H9 (cell line): ENCODE results near the gene FAM228B. TPM values are rescaled to one million over a fixed set of nuclear protein-coding genes. Genes with fewer than 3 reads are reported as not detected.

Experiments
- DNase-seq: peaks from one replicate; pipeline ENCODE4 v3.0.0-alpha.2; 2017
- H2AFZ ChIP-seq: one replicate; pipeline ENCODE4 v1.6.1; 2013; ENCODE audit warnings: mild to moderate bottlenecking, low read length, control low read depth, moderate library complexity
- H2AK5ac ChIP-seq: 2 replicates; pipeline ENCODE4 v1.6.1; 2013; ENCODE audit warnings: low read length, control low read depth, mixed read lengths; ENCODE audit not compliant: insufficient read length
- H2BK120ac ChIP-seq: one replicate; pipeline ENCODE4 v1.6.1; 2013; ENCODE audit warnings: low read depth, mild to moderate bottlenecking, low read length, control low read depth, inconsistent platforms; ENCODE audit not compliant: poor library complexity, severe bottlenecking
- H2BK12ac ChIP-seq: 2 replicates; pipeline ENCODE4 v1.6.1; 2013; ENCODE audit warnings: low read length, control low read depth, mixed read lengths, low read depth; ENCODE audit not compliant: insufficient read length
- H2BK15ac ChIP-seq: 2 replicates; pipeline ENCODE4 v1.6.1; 2013; ENCODE audit warnings: low read depth, low read length, control low read depth
- H2BK20ac ChIP-seq: one replicate; pipeline ENCODE4 v1.6.1; 2013; ENCODE audit warnings: low read depth, mild to moderate bottlenecking, low read length, control low read depth, inconsistent platforms; ENCODE audit not compliant: poor library complexity, severe bottlenecking
- H2BK5ac ChIP-seq: 2 replicates; pipeline ENCODE4 v1.6.1; 2013; ENCODE audit warnings: low read length, control low read depth, mixed read lengths; ENCODE audit not compliant: insufficient read length
- H3K14ac ChIP-seq: 2 replicates; pipeline ENCODE4 v1.6.1; 2013; ENCODE audit warnings: low read length, control low read depth; ENCODE audit not compliant: insufficient read depth
- H3K18ac ChIP-seq: 2 replicates; pipeline ENCODE4 v1.6.1; 2013; ENCODE audit warnings: low read depth, mild to moderate bottlenecking, mixed read lengths, low read length, control low read depth; ENCODE audit not compliant: insufficient read length
- H3K23ac ChIP-seq: 2 replicates; pipeline ENCODE4 v1.6.1; 2013; ENCODE audit warnings: low read length, control low read depth, mixed read lengths, low read depth; ENCODE audit not compliant: insufficient read length
- H3K23me2 ChIP-seq: 2 replicates; pipeline ENCODE4 v1.6.1; 2013; ENCODE audit warnings: low read depth, mild to moderate bottlenecking, mixed read lengths, low read length, control low read depth; ENCODE audit not compliant: insufficient read length, poor library complexity, severe bottlenecking
- H3K27ac ChIP-seq: 2 replicates; pipeline ENCODE4 v1.5.1; 2013; ENCODE audit warnings: low read length, control low read depth, mixed read lengths, low read depth; ENCODE audit not compliant: insufficient read length
- H3K27me3 ChIP-seq: 2 replicates; pipeline ENCODE4 v1.6.1; 2013; ENCODE audit warnings: low read length, control low read depth, inconsistent platforms; ENCODE audit not compliant: insufficient read depth
- H3K4ac ChIP-seq: 2 replicates; pipeline ENCODE4 v1.6.1; 2013; ENCODE audit warnings: low read depth, mild to moderate bottlenecking, control low read depth, inconsistent platforms, low read length, moderate library complexity
- H3K4me1 ChIP-seq: 2 replicates; pipeline ENCODE4 v1.6.1; 2013; ENCODE audit warnings: low read length, control low read depth, inconsistent platforms; ENCODE audit not compliant: insufficient read depth
- H3K4me2 ChIP-seq: 2 replicates; pipeline ENCODE4 v1.6.1; 2013; ENCODE audit warnings: low read length, control low read depth, mixed read lengths; ENCODE audit not compliant: insufficient read length, insufficient read depth
- H3K56ac ChIP-seq: 2 replicates; pipeline ENCODE4 v1.6.1; 2013; ENCODE audit warnings: low read depth, mild to moderate bottlenecking, mixed read lengths, low read length, control low read depth; ENCODE audit not compliant: insufficient read length
- H3K79me1 ChIP-seq: 2 replicates; pipeline ENCODE4 v1.6.1; 2013; ENCODE audit warnings: low read depth, mild to moderate bottlenecking, moderate library complexity, low read length, control low read depth, inconsistent platforms; ENCODE audit not compliant: insufficient read depth, poor library complexity, severe bottlenecking
- H3K79me2 ChIP-seq: 2 replicates; pipeline ENCODE4 v1.6.1; 2013; ENCODE audit warnings: low read length, control low read depth, inconsistent platforms; ENCODE audit not compliant: insufficient read depth
- H3K9ac ChIP-seq: 2 replicates; pipeline ENCODE4 v1.6.1; 2013; ENCODE audit warnings: low read length, control low read depth, mixed read lengths; ENCODE audit not compliant: insufficient read length; ENCODE audit errors: extremely low read depth
- H3K9me3 ChIP-seq: one replicate; pipeline ENCODE4 v1.6.1; 2013; ENCODE audit warnings: low read depth, low read length, inconsistent platforms; ENCODE audit not compliant: control insufficient read depth
- H3T11ph ChIP-seq: one replicate; pipeline ENCODE4 v1.6.1; 2013; ENCODE audit warnings: mild to moderate bottlenecking, low read length, control low read depth, inconsistent platforms
- H4K20me1 ChIP-seq: one replicate; pipeline ENCODE4 v1.6.1; 2013; ENCODE audit not compliant: control insufficient read depth, insufficient read length, insufficient read depth
- H4K5ac ChIP-seq: 2 replicates; pipeline ENCODE4 v1.6.1; 2013; ENCODE audit warnings: low read depth, mild to moderate bottlenecking, mixed read lengths, low read length, control low read depth; ENCODE audit not compliant: insufficient read length
- H4K8ac ChIP-seq: replicated peaks from 2 replicates; pipeline ENCODE4 v1.6.1; 2013; ENCODE audit warnings: low read length, control low read depth, mixed read lengths, low read depth; ENCODE audit not compliant: insufficient read length
- H4K91ac ChIP-seq: 2 replicates; pipeline ENCODE4 v1.6.1; 2013; ENCODE audit warnings: low read depth, mild to moderate bottlenecking, moderate library complexity, mixed read lengths, low read length, control low read depth; ENCODE audit not compliant: insufficient read length
- H3K27ac Mint-ChIP-seq, 3 experiments: 2 replicates in 2 of 3; 3 replicates in 1 of 3; pipeline ENCODE4 v1.8.0; 2020 to 2021; ENCODE audit warnings: mixed read lengths in 3 of 3, mild to moderate bottlenecking in 1 of 3, moderate library complexity in 1 of 3
- H3K27me3 Mint-ChIP-seq: 2 replicates; pipeline ENCODE4 v1.8.0; 2021; ENCODE audit warnings: low read depth, mild to moderate bottlenecking, moderate library complexity, mixed read lengths
- H3K36me3 Mint-ChIP-seq, 3 experiments: 2 replicates in 2 of 3; 3 replicates in 1 of 3; pipeline ENCODE4 v1.8.0; 2020 to 2021; ENCODE audit warnings: low read depth in 3 of 3, mixed read lengths in 3 of 3; ENCODE audit not compliant: insufficient read depth in 1 of 3
- H3K4me1 Mint-ChIP-seq, 2 experiments: 2 replicates each; pipeline ENCODE4 v1.8.0; 2020; ENCODE audit warnings: mixed read lengths in 2 of 2
- H3K4me3 Mint-ChIP-seq, 2 experiments: 2 replicates in 1 of 2; 3 replicates in 1 of 2; pipeline ENCODE4 v1.8.0; 2020 to 2021; ENCODE audit warnings: mild to moderate bottlenecking in 2 of 2, mixed read lengths in 2 of 2, moderate library complexity in 1 of 2
- H3K9me3 Mint-ChIP-seq, 2 experiments: 2 replicates in 1 of 2; 3 replicates in 1 of 2; pipeline ENCODE4 v1.8.0; 2020; ENCODE audit warnings: mild to moderate bottlenecking in 2 of 2, mixed read lengths in 2 of 2, moderate library complexity in 1 of 2
- WGBS: extraction: QIAGEN DNeasy Blood & Tissue Kit; methylation state at CpG from one replicate; pipeline ENCODE4 v1.1.7; 2013; ENCODE audit warnings: missing lambda C conversion rate, low lambda C conversion rate, mixed read lengths; ENCODE audit not compliant: insufficient read length; ENCODE audit errors: extremely low coverage; 5-methylcytosine and 5-hydroxymethylcytosine counted together
- total RNA-seq: library from RNA; stranded (reverse); gene quantifications from 2 replicates; pipeline ENCODE4 v1.2.1, GENCODE V29; 2021
- TF ChIP-seq, protein P1 (sequence below): fragments of 200-600 bp; sonication (generic); conservative IDR thresholded peaks from 3 replicates; pipeline ENCODE4 v1.8.0; 2021; ENCODE audit warnings: antibody characterized with exemption, mild to moderate bottlenecking

The FAM228B gene
- total RNA-seq, 1 experiment from 2014 or later: 6.5 TPM

DNA sequence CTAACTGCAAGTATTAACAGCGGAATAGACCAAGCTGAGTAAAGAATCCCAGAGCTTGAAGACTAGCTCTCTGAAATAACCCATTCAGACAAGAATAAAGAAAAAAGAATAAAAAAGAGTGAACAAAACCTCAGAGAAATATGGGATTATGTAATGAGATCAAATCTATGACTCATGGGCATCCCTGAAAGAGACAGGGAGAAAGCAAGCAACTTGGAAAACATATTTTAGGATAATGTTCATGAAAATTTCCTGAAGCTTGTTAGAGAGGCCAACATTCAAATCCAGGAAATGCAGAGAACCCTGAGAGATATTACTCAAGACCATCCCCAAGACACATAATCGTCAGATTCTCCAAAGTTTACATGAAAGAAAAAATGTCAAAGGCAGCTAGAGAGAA, 17.5 kb upstream of the FAM228B start:
- H2BK12ac ChIP-seq: no peak overlapping the region
- H3K4ac ChIP-seq: no peak overlapping the region
- Mint-ChIP-seq H3K4me3 (no peak overlapping the region), H3K27me3 (no peaks in the 10 kb centered on the region; the same call in 1 of the 2 replicates), H3K4me1 (peaks cover 0 to 5% of the 10 kb centered on the region in 2 experiments; a peak in 1 of 4 replicates), H3K36me3 (peaks cover 0 to 9% (median 0%) of the 10 kb centered on the region in 3 experiments; a peak in 3 of 7 replicates), H3K9me3 (peaks cover 14 to 19% of the 10 kb centered on the region in 2 experiments; a peak in 4 of 5 replicates), H3K27ac (no peak overlapping the region)
- no peak overlapping the region for H2BK120ac ChIP-seq
- no peak overlapping the region for H3T11ph ChIP-seq
- H3K23ac ChIP-seq: no peak overlapping the region
- no peak overlapping the region for H2AK5ac ChIP-seq
- no peaks in the 10 kb centered on the region for H4K20me1 ChIP-seq
- H4K5ac ChIP-seq: no peak overlapping the region
- no peak overlapping the region for H2BK20ac ChIP-seq
- H2BK5ac ChIP-seq: no peak overlapping the region
- H3K4me2 ChIP-seq: no peak overlapping the region
- H2AFZ ChIP-seq: no peak overlapping the region
- no peak overlapping the region for H4K91ac ChIP-seq
- H3K4me1 ChIP-seq: no peaks in the 10 kb centered on the region
- H2BK15ac ChIP-seq: no peak overlapping the region
- no peaks in the 10 kb centered on the region for H3K27me3 ChIP-seq
- TF ChIP-seq, protein P1, sequence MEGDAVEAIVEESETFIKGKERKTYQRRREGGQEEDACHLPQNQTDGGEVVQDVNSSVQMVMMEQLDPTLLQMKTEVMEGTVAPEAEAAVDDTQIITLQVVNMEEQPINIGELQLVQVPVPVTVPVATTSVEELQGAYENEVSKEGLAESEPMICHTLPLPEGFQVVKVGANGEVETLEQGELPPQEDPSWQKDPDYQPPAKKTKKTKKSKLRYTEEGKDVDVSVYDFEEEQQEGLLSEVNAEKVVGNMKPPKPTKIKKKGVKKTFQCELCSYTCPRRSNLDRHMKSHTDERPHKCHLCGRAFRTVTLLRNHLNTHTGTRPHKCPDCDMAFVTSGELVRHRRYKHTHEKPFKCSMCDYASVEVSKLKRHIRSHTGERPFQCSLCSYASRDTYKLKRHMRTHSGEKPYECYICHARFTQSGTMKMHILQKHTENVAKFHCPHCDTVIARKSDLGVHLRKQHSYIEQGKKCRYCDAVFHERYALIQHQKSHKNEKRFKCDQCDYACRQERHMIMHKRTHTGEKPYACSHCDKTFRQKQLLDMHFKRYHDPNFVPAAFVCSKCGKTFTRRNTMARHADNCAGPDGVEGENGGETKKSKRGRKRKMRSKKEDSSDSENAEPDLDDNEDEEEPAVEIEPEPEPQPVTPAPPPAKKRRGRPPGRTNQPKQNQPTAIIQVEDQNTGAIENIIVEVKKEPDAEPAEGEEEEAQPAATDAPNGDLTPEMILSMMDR: no peak
- H3K9ac ChIP-seq: no peak overlapping the region
- no peaks in the 10 kb centered on the region for H3K23me2 ChIP-seq
- no peak overlapping the region for H3K56ac ChIP-seq
- no peak overlapping the region for H3K18ac ChIP-seq
- no CpG with 5 or more reads among the region's 2 CpGs for WGBS
- no peaks in the 10 kb centered on the region for H3K79me2 ChIP-seq
- H3K27ac ChIP-seq: no peak overlapping the region
- H3K9me3 ChIP-seq: no peaks in the 10 kb centered on the region
- no peaks in the 10 kb centered on the region for H3K79me1 ChIP-seq
- DNase-seq: no peak
- no peak overlapping the region for H3K14ac ChIP-seq
- no peak overlapping the region for H4K8ac ChIP-seq
